GM12878 (cell line): ENCODE results near the gene JAKMIP1. TPM values are rescaled to one million over a fixed set of nuclear protein-coding genes. Genes with fewer than 3 reads are reported as not detected.
A peak's percentile ranks its signal among the peaks of the same experiment; 100 is the strongest.

Experiments used
- ATF7 ChIP-seq: fragments of 450-650 bp; IDR thresholded peaks from 2 replicates; pipeline ENCODE4 v1.6.1; 2016; ENCODE audit warnings: low read depth, mild to moderate bottlenecking
- CREB1 ChIP-seq: IDR thresholded peaks from 2 replicates; pipeline ENCODE4 v1.6.1; 2012; ENCODE audit warnings: low read depth, mild to moderate bottlenecking, inconsistent platforms
- CREM ChIP-seq: IDR thresholded peaks from 2 replicates; pipeline ENCODE4 v1.6.1; 2014; ENCODE audit warnings: antibody characterized with exemption, low read depth
- FOS ChIP-seq: IDR thresholded peaks from 3 replicates; pipeline ENCODE4 v1.6.1; 2011; ENCODE audit warnings: borderline replicate concordance; ENCODE audit not compliant: insufficient read length; ENCODE audit errors: extremely low read depth
- GABPA ChIP-seq: IDR thresholded peaks from 2 replicates; pipeline ENCODE4 v1.6.1; 2014; ENCODE audit warnings: antibody characterized with exemption, low read depth, mild to moderate bottlenecking, inconsistent platforms
- HDGF ChIP-seq: fragments of 450-650 bp; IDR thresholded peaks from 2 replicates; pipeline ENCODE4 v1.6.1; 2016; ENCODE audit warnings: antibody characterized with exemption
- IKZF2 ChIP-seq, 2 experiments: fragments of 450-650 bp; IDR thresholded peaks; 2 replicates each; pipeline ENCODE4 v1.6.1; 2017; ENCODE audit warnings: mild to moderate bottlenecking in 2 of 2, moderate library complexity in 2 of 2
- KAT2A ChIP-seq: conservative IDR thresholded peaks from 2 replicates; pipeline ENCODE4 v1.6.1; 2011; ENCODE audit warnings: low read depth, low read length; ENCODE audit not compliant: control insufficient read depth
- KLF5 ChIP-seq: fragments of 450-650 bp; IDR thresholded peaks from 2 replicates; pipeline ENCODE4 v1.6.1; 2014; ENCODE audit warnings: mild to moderate bottlenecking; ENCODE audit not compliant: partially characterized antibody
- POU2F2 ChIP-seq: IDR thresholded peaks from 3 replicates; pipeline ENCODE4 v1.6.1; 2011; ENCODE audit warnings: low read depth, mild to moderate bottlenecking, low read length, borderline replicate concordance
- STAT1 ChIP-seq: fragments of 450-650 bp; conservative IDR thresholded peaks from 2 replicates; pipeline ENCODE4 v1.6.1; 2014; ENCODE audit warnings: antibody characterized with exemption, mild to moderate bottlenecking
- ZNF207 ChIP-seq: fragments of 450-650 bp; IDR thresholded peaks from 2 replicates; pipeline ENCODE4 v1.6.1; 2014; ENCODE audit warnings: antibody characterized with exemption, mild to moderate bottlenecking, borderline replicate concordance
- ZNF622 ChIP-seq: fragments of 450-650 bp; IDR thresholded peaks from 2 replicates; pipeline ENCODE4 v1.6.1; 2017; ENCODE audit warnings: mild to moderate bottlenecking, inconsistent platforms
- polyA plus RNA-seq, 11 experiments: library from polyadenylated mRNA; depleted of rRNA in 4 of 11; unstranded in 6 of 11; stranded (reverse) in 5 of 11; fragments of >200 nt; fragmentation: Nextera tagmentation in 4 of 11; fragmentation: Illumina TruSeq in 1 of 11; extraction: Ambion mirVana in 4 of 11; extraction: Trizol in 1 of 11; gene quantifications; 1 replicate in 1 of 11; 2 replicates in 10 of 11; pipeline versions ENCODE4 v1.2.1 to v1.2.3, GENCODE V29; 2011 to 2016; ENCODE audit warnings: inconsistent platforms in 2 of 11, missing spikeins in 2 of 11, low read depth in 1 of 11
- total RNA-seq, 4 experiments: library from RNA; depleted of rRNA in 3 of 4; stranded (reverse); fragments of >200 nt in 3 of 4; fragmentation: Illumina TruSeq in 1 of 4; extraction: Trizol in 1 of 4; gene quantifications; 2 replicates each; pipeline versions ENCODE4 v1.2.1 to v1.2.3, GENCODE V29; 2013 to 2021
- TF ChIP-seq, protein P1 (sequence below): fragments of 450-650 bp; formaldehyde crosslinking; IDR thresholded peaks from 2 replicates; pipeline ENCODE4 v1.5.0; 2022; ENCODE audit warnings: mild to moderate bottlenecking, missing genetic modification characterization
- TF ChIP-seq, protein P2 (sequence below): fragments of 450-650 bp; IDR thresholded peaks from 2 replicates; pipeline ENCODE4 v1.6.1; 2017; ENCODE audit warnings: mild to moderate bottlenecking, moderate library complexity
- TF ChIP-seq, protein P3 (sequence below): fragments of 450-650 bp; IDR thresholded peaks from 2 replicates; pipeline ENCODE4 v1.6.1; 2016; ENCODE audit warnings: mild to moderate bottlenecking, moderate library complexity, borderline replicate concordance
- TF ChIP-seq, protein P4 (sequence below): IDR thresholded peaks from 2 replicates; pipeline ENCODE4 v1.6.1; 2012; ENCODE audit warnings: low read depth, low read length, improper control_type of control experiment

Gene JAKMIP1
- total and polyA plus RNA-seq, 10 of the 15 experiments (the other 5 are each of a cell fraction or from before 2014, with no cell fraction given), result 0.52 to 16.7 (median 12.3) TPM

DNA sequence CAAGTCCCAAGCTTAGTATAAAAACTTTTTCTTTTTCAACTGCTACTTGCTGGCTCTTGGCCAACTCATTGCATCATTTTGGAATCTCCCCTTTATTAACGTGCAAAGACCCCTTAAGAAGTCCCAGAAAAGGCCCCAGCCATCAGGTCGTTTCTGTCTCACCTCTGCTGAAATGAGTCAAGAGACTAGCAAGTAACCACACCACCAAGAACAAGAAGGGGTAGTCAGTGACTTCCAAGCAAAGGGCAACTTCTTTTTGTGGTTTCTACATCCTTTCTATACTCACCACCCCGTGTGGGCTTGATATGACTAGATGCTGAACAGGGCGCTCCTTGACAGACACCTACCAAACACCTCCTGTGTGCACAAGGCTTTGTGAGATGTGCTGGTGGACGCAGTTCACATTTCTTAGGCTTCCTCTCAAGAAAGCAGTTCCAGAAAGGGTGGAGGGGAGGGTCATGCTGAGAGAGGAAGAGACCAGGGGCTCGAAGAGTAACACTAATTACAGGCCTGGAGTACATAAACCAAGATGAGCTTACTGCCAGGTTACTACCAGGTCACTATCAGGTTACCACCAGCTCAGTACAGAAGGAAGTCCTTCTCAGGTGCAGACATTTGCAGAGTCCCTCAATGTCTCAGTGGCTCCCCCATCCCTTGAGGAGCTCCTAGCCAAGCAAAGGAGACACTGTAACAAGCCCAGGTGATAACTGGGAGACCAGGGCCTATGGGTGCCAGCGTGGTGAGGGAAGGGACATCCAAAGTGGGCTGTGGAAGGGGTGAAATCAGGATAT, 19.3 kb downstream of the JAKMIP1 start (continued):
- TF ChIP-seq, protein P1, sequence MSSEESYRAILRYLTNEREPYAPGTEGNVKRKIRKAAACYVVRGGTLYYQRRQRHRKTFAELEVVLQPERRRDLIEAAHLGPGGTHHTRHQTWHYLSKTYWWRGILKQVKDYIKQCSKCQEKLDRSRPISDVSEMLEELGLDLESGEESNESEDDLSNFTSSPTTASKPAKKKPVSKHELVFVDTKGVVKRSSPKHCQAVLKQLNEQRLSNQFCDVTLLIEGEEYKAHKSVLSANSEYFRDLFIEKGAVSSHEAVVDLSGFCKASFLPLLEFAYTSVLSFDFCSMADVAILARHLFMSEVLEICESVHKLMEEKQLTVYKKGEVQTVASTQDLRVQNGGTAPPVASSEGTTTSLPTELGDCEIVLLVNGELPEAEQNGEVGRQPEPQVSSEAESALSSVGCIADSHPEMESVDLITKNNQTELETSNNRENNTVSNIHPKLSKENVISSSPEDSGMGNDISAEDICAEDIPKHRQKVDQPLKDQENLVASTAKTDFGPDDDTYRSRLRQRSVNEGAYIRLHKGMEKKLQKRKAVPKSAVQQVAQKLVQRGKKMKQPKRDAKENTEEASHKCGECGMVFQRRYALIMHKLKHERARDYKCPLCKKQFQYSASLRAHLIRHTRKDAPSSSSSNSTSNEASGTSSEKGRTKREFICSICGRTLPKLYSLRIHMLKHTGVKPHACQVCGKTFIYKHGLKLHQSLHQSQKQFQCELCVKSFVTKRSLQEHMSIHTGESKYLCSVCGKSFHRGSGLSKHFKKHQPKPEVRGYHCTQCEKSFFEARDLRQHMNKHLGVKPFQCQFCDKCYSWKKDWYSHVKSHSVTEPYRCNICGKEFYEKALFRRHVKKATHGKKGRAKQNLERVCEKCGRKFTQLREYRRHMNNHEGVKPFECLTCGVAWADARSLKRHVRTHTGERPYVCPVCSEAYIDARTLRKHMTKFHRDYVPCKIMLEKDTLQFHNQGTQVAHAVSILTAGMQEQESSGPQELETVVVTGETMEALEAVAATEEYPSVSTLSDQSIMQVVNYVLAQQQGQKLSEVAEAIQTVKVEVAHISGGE, result no peak
- TF ChIP-seq ZNF207 (peak; percentile 77; the same call in 1 of the 2 replicates), KLF5 (peak; percentile 92), CREM (peak; percentile 98), ZNF622 (no peak), GABPA (peak; percentile 79; the same call in 1 of the 2 replicates), KAT2A (no peak), STAT1 (no peak), HDGF (no peak), ATF7 (peak; percentile 98), IKZF2 (IDR thresholded peaks at IDR 0.05) (peak; percentile 94 to 97), FOS (no peak), CREB1 (peak; percentile 83), POU2F2 (peak; percentile 97)
- TF ChIP-seq, protein P2, sequence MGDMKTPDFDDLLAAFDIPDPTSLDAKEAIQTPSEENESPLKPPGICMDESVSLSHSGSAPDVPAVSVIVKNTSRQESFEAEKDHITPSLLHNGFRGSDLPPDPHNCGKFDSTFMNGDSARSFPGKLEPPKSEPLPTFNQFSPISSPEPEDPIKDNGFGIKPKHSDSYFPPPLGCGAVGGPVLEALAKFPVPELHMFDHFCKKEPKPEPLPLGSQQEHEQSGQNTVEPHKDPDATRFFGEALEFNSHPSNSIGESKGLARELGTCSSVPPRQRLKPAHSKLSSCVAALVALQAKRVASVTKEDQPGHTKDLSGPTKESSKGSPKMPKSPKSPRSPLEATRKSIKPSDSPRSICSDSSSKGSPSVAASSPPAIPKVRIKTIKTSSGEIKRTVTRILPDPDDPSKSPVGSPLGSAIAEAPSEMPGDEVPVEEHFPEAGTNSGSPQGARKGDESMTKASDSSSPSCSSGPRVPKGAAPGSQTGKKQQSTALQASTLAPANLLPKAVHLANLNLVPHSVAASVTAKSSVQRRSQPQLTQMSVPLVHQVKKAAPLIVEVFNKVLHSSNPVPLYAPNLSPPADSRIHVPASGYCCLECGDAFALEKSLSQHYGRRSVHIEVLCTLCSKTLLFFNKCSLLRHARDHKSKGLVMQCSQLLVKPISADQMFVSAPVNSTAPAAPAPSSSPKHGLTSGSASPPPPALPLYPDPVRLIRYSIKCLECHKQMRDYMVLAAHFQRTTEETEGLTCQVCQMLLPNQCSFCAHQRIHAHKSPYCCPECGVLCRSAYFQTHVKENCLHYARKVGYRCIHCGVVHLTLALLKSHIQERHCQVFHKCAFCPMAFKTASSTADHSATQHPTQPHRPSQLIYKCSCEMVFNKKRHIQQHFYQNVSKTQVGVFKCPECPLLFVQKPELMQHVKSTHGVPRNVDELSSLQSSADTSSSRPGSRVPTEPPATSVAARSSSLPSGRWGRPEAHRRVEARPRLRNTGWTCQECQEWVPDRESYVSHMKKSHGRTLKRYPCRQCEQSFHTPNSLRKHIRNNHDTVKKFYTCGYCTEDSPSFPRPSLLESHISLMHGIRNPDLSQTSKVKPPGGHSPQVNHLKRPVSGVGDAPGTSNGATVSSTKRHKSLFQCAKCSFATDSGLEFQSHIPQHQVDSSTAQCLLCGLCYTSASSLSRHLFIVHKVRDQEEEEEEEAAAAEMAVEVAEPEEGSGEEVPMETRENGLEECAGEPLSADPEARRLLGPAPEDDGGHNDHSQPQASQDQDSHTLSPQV, result 0 out of 2 replicates have a peak, but pooled peaks have one; percentile 7
- TF ChIP-seq, protein P3, sequence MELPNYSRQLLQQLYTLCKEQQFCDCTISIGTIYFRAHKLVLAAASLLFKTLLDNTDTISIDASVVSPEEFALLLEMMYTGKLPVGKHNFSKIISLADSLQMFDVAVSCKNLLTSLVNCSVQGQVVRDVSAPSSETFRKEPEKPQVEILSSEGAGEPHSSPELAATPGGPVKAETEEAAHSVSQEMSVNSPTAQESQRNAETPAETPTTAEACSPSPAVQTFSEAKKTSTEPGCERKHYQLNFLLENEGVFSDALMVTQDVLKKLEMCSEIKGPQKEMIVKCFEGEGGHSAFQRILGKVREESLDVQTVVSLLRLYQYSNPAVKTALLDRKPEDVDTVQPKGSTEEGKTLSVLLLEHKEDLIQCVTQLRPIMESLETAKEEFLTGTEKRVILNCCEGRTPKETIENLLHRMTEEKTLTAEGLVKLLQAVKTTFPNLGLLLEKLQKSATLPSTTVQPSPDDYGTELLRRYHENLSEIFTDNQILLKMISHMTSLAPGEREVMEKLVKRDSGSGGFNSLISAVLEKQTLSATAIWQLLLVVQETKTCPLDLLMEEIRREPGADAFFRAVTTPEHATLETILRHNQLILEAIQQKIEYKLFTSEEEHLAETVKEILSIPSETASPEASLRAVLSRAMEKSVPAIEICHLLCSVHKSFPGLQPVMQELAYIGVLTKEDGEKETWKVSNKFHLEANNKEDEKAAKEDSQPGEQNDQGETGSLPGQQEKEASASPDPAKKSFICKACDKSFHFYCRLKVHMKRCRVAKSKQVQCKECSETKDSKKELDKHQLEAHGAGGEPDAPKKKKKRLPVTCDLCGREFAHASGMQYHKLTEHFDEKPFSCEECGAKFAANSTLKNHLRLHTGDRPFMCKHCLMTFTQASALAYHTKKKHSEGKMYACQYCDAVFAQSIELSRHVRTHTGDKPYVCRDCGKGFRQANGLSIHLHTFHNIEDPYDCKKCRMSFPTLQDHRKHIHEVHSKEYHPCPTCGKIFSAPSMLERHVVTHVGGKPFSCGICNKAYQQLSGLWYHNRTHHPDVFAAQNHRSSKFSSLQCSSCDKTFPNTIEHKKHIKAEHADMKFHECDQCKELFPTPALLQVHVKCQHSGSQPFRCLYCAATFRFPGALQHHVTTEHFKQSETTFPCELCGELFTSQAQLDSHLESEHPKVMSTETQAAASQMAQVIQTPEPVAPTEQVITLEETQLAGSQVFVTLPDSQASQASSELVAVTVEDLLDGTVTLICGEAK, result no peak
- TF ChIP-seq, protein P4, sequence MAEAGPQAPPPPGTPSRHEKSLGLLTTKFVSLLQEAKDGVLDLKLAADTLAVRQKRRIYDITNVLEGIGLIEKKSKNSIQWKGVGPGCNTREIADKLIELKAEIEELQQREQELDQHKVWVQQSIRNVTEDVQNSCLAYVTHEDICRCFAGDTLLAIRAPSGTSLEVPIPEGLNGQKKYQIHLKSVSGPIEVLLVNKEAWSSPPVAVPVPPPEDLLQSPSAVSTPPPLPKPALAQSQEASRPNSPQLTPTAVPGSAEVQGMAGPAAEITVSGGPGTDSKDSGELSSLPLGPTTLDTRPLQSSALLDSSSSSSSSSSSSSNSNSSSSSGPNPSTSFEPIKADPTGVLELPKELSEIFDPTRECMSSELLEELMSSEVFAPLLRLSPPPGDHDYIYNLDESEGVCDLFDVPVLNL, result no peak
